ENCODE data around the gene CLDN3. TPM values are rescaled to one million over a fixed set of nuclear protein-coding genes. Genes with fewer than 3 reads are reported as not detected.
A peak's percentile ranks its signal among the peaks of the same experiment; 100 is the strongest.
"Not testable (repeated sequence)": the region's sequence is repeated elsewhere in the genome, so short reads cannot be mapped to it uniquely, and the experiment has no call there.

CLDN3 gene
- total RNA-seq, 8 experiments from 2014 or later: 0.21 to 3.9 (median 1.3) TPM; not detected in 1

DNA sequence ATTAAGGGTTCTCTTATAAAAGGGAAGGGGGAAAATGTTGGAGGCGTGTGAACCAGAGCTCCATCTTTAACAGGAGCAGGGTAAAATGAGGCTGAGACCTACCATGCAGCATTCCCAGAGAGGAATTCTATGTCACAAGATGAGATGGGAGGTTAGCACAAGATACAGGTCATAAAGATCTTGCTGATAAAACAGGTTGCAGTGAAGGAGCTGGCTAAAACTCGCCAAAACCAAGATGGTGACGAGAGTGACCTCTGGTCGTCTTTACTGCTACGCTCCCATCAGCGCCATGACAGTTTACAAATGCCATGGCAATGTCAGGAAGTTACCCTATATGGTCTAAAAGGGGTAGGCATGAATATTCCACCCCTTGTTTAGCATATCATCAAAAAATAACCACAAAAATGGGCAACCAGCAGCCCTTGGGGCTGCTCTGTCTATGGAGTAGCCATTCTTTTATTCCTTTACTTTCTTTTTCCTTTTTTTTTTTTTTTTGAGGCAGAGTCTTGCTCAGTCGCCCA lies 21.2 kb upstream of the CLDN3 start:
- H3K4me1 ChIP-seq (replicated peaks in 1 of 2); ATAC-seq (replicated peaks in 6 of 8); in situ Hi-C loops (cut with MboI; ENCODE audit: low pct_unique_long_range_greater_than_20kb in 2 of 9, low sequenced_read_pairs in 9 of 9, unreplicated experiment in 9 of 9); H3K4me3 ChIP-seq; H3K27ac ChIP-seq: not testable (repeated sequence)
- 20 to 96% (median 93%) methylated on average over 1 to 6 of the region's 7 CpGs; no CpG with 5 or more reads in 5 of the 10 experiments for WGBS, 10 experiments

DNA sequence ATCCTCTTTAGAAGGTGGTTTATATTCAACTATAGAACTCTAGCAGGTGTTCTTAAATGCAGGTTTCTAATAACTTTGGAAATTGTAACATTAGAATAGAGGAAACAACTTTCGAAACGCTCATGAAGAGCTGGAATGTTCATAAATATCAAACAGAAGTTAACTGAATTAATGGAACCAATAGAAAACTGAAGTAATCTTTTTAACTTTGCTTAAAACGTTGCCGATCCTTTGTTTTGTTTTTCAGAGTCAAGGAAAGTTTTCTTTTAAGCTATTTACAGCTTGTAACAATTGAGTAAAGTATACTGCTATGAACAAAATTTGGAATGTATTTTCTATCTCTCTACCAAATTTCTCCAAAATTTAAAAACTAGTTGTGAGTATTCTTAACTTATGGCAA lies 19.0 kb upstream of the CLDN3 start:
- no peak overlapping the region for H3K4me3 ChIP-seq
- WGBS, 10 experiments: 35 to 91% (median 82%) methylated on average over 1 to 4 of the region's 4 CpGs
- H3K4me1 ChIP-seq (replicated peaks in 1 of 2): peaks cover 0 to 5% of the 10 kb centered on the region in 2 donors
- ATAC-seq (replicated peaks in 6 of 8): no peak
- in situ Hi-C loops (cut with MboI; ENCODE audit: low pct_unique_long_range_greater_than_20kb in 2 of 9, low sequenced_read_pairs in 9 of 9, unreplicated experiment in 9 of 9): no loop called here
- no peak overlapping the region for H3K27ac ChIP-seq

- ATAC-seq (replicated peaks in 6 of 8); in situ Hi-C loops (cut with MboI; ENCODE audit: low pct_unique_long_range_greater_than_20kb in 2 of 9, low sequenced_read_pairs in 9 of 9, unreplicated experiment in 9 of 9); H3K4me3 ChIP-seq; H3K27ac ChIP-seq; H3K4me1 ChIP-seq (replicated peaks in 1 of 2): not testable (repeated sequence)
- 50 to 100% (median 69%) methylated on average over 1 of the region's 1 CpG; no CpG with 5 or more reads in 2 of the 10 experiments for WGBS, 10 experiments
Measured at GRCh38 chr7:73787786-73788048, 17.6 kb upstream of the CLDN3 start.

- Histone ChIP-seq H3K4me1 (replicated peaks in 1 of 2) (no peaks in the 10 kb centered on the region), H3K4me3 (no peak overlapping the region), H3K27ac (no peak overlapping the region)
- in situ Hi-C loops (cut with MboI; ENCODE audit: low pct_unique_long_range_greater_than_20kb in 2 of 9, low sequenced_read_pairs in 9 of 9, unreplicated experiment in 9 of 9): no loop called here
- ATAC-seq (replicated peaks in 6 of 8): no peak
- 11 to 100% (median 75%) methylated on average over 1 of the region's 1 CpG; no CpG with 5 or more reads in 1 of the 10 experiments for WGBS, 10 experiments
Measured at GRCh38 chr7:73786588-73786987, 16.5 kb upstream of the CLDN3 start.

GRCh38 chr7:73779517-73779916 lies 9.4 kb upstream of the CLDN3 start:
- no peak for ATAC-seq (replicated peaks in 6 of 8)
- 60 to 100% (median 85%) methylated on average over 1 of the region's 1 CpG; no CpG with 5 or more reads in 2 of the 10 experiments for WGBS, 10 experiments
- in situ Hi-C loops (cut with MboI; ENCODE audit: low pct_unique_long_range_greater_than_20kb in 2 of 9, low sequenced_read_pairs in 9 of 9, unreplicated experiment in 9 of 9): no loop called here
- Histone ChIP-seq H3K4me3 (no peak overlapping the region), H3K27ac (no peak overlapping the region), H3K4me1 (replicated peaks in 1 of 2) (no peaks in the 10 kb centered on the region)

DNA sequence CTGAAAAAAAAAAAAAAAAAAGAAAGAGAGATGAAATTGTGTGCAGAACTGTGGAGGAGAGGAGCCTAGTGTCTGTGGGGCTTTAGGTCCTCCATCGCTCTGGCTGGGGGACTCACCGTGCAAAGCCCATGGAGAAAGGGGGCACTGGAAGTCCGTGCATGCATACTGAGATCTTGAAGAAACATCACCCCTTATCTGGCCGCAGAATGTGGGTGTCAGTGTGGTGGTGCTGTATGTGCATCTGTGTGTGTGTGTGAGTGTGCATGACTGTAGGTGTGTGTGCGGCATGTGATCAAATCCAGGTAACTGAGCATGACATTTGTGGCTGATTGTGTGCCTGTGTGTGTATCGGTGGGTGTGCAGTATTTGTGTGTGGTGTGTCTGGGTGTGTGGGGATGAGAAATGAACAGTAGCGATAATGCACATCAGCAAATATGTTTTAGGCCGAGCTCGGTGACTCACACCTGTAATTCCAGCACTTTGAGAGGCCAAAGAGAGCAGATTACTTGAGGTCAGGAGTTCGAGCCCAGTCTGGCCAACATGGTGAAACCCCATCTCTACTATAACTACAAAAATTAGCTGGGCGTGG lies 8.8 kb upstream of the CLDN3 start:
- no peak overlapping the region for H3K27ac ChIP-seq
- WGBS, 10 experiments: 75 to 100% (median 91%) methylated on average over 1 to 8 of the region's 11 CpGs; no CpG with 5 or more reads in 3 of the 10 experiments
- H3K4me3 ChIP-seq: no peak overlapping the region
- ATAC-seq (replicated peaks in 6 of 8): no peak
- H3K4me1 ChIP-seq (replicated peaks in 1 of 2): no peaks in the 10 kb centered on the region
- in situ Hi-C loops (cut with MboI; ENCODE audit: low pct_unique_long_range_greater_than_20kb in 2 of 9, low sequenced_read_pairs in 9 of 9, unreplicated experiment in 9 of 9): no loop called here

GRCh38 chr7:73774923-73775322 lies 4.9 kb upstream of the CLDN3 start:
- ATAC-seq (replicated peaks in 6 of 8): no peak
- WGBS, 10 experiments: 0 to 100% (median 11%) methylated on average over 1 of the region's 1 CpG; no CpG with 5 or more reads in 3 of the 10 experiments
- H3K4me3 ChIP-seq: no peak overlapping the region

GRCh38 chr7:73773700-73774517 lies 3.8 kb upstream of the CLDN3 start:
- 70 to 100% (median 94%) methylated on average over 1 to 6 of the region's 6 CpGs; no CpG with 5 or more reads in 3 of the 10 experiments for WGBS, 10 experiments
- H3K4me1 ChIP-seq (replicated peaks in 1 of 2): peaks cover 0 to 3% of the 10 kb centered on the region in 2 donors
- in situ Hi-C loops (cut with MboI; ENCODE audit: low pct_unique_long_range_greater_than_20kb in 2 of 9, low sequenced_read_pairs in 9 of 9, unreplicated experiment in 9 of 9): no loop called here
- no peak overlapping the region for H3K4me3 ChIP-seq
- ATAC-seq (replicated peaks in 6 of 8): peak in 1 of 8 experiments; percentile 49
- no peak overlapping the region for H3K27ac ChIP-seq

More at GRCh38 chr7:73774923-73775322, 4.9 kb upstream of the CLDN3 start:
- Histone ChIP-seq H3K4me1 (replicated peaks in 1 of 2) (peaks cover 0 to 3% of the 10 kb centered on the region in 2 donors), H3K27ac (no peak overlapping the region)
- in situ Hi-C loops (cut with MboI; ENCODE audit: low pct_unique_long_range_greater_than_20kb in 2 of 9, low sequenced_read_pairs in 9 of 9, unreplicated experiment in 9 of 9): no loop called here

DNA sequence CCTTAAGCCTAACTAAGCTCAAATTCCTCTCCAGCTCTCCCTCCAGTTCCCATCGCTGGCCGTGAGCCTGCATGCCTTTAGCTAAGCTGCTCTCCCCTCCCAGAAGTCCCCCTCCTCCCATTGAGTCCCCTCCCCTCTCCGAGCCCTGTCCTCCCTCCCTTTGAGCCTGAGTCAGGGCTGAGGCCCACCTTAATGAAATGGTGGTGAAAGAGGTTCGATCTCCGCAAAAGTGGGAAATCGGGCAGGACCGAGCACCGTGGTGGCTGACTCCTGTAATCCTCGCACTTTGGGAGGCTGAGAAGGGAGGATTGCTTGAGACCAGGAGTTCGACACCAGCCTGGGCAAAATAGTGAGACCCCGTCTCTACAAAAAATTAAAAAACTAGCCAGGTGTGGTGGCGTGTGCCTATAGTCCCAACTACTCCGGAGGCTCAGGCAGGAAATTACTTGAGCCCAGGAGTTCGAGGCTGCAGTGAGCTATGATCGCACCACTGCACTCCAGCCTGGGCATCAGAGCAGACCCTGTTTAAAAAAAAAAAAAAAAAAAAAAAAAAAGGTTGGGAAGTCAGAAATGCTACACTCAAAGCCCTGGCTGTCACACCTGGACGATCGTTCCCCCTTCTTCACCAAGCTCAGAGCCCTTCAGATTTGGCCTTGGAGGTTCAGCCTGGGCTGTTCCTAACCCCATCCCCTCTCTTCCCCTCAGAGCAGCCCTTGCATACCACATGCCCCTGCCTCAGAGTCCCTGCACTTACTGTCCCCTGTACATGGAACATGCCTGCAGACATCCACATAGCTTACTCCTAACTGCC lies 995 bp upstream of the CLDN3 start:
- WGBS, 10 experiments: 33 to 96% (median 67%) methylated on average over 3 to 12 of the region's 17 CpGs; no CpG with 5 or more reads in 5 of the 10 experiments

GRCh38 chr7:73769481-73770001 lies 529 bp downstream of the CLDN3 start:
- peak in 1 of 8 experiments; percentile 6 for ATAC-seq (replicated peaks in 6 of 8)
- Histone ChIP-seq H3K27ac (peak overlapping the region in 1 of 2 donors; percentile 57), H3K4me1 (replicated peaks in 1 of 2) (peaks cover 0 to 3% of the 10 kb centered on the region in 2 donors), H3K4me3 (peak overlapping the region; percentile 25 to 42 (median 32))
- WGBS, 10 experiments: 83 to 87% methylated on average over 4 to 9 of the region's 49 CpGs; no CpG with 5 or more reads in 8 of the 10 experiments
- in situ Hi-C loops (cut with MboI; ENCODE audit: low pct_unique_long_range_greater_than_20kb in 2 of 9, low sequenced_read_pairs in 9 of 9, unreplicated experiment in 9 of 9): no loop called here

More for the DNA sequence above, 995 bp upstream of the CLDN3 start:
- Histone ChIP-seq H3K4me3 (peak overlapping the region; percentile 25 to 42 (median 32)), H3K27ac (no peak overlapping the region), H3K4me1 (replicated peaks in 1 of 2) (peaks cover 0 to 3% of the 10 kb centered on the region in 2 donors)
- ATAC-seq (replicated peaks in 6 of 8): peak in 4 of 8 experiments; percentile 28 to 42 (median 38)
- in situ Hi-C loops (cut with MboI; ENCODE audit: low pct_unique_long_range_greater_than_20kb in 2 of 9, low sequenced_read_pairs in 9 of 9, unreplicated experiment in 9 of 9): no loop called here

DNA sequence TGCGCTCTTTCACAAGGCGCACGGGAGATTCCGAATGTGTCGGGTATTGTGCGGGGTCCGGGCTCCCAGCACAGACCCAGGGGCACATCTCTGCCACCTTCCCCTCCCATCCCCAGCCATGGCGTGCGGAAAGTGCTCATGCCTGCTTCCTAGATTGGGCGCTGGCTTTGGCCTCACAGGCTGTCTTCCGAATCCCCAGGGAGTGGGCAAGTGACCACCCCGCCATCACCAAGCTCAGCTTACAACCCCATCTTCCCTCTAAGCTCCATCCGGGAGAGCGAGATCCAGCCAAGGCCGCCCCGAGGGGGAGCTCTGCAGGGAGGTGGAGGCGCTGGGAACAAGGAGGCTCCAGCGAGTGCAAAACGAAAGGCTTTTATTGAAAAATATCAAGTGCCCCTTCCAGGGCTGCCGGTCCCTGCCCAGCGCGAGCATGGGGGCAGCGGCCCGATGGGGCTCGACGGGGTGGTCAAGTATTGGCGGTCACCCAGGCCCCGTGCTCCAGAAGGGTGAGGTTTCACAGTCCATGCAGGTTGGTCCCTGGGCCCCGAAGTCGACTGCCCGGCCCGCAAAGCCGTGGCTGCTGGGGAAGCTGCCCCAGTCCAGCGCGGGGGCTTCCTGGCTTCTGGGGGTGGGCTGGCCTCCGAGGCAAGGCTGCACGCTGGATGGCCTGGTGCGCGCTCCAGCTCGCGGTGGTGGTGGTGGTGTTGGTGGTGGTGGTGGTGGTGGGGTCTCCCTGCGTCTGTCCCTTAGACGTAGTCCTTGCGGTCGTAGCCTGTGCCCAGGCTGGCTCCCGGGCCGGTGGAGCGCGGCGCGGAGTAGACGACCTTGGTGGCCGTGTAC lies 1.2 kb downstream of the CLDN3 start:
- ATAC-seq (replicated peaks in 6 of 8): no peak
- WGBS, 10 experiments: 20 to 93% (median 75%) methylated on average over 2 to 22 of the region's 53 CpGs; no CpG with 5 or more reads in 2 of the 10 experiments
- Histone ChIP-seq H3K27ac (no peak overlapping the region), H3K4me3 (no peak overlapping the region), H3K4me1 (replicated peaks in 1 of 2) (peaks cover 0 to 3% of the 10 kb centered on the region in 2 donors)
- in situ Hi-C loops (cut with MboI; ENCODE audit: low pct_unique_long_range_greater_than_20kb in 2 of 9, low sequenced_read_pairs in 9 of 9, unreplicated experiment in 9 of 9): no loop called here

Measured in motor neuron (in vitro differentiated cells).